Mesenchymal stem cell (in vitro differentiated cells and primary cell): ENCODE results near the gene NOL4L.

Source experiments
- DNase-seq: peaks from one replicate; pipeline ENCODE4 v3.0.0-alpha.2; 2013
- H2AFZ ChIP-seq: one replicate; pipeline ENCODE4 v1.6.1; 2013; ENCODE audit warnings: low read depth, mild to moderate bottlenecking, control low read depth, inconsistent platforms, low read length, moderate library complexity
- H2AK5ac ChIP-seq: 2 replicates; pipeline ENCODE4 v1.6.1; 2013; ENCODE audit warnings: low read length, moderate library complexity, mild to moderate bottlenecking, inconsistent platforms; ENCODE audit not compliant: severe bottlenecking
- H2BK120ac ChIP-seq: one replicate; pipeline ENCODE4 v1.6.1; 2013; ENCODE audit warnings: low read depth, mild to moderate bottlenecking, inconsistent platforms, low read length, moderate library complexity
- H2BK12ac ChIP-seq, 2 experiments: one replicate each; pipeline ENCODE4 v1.6.1; 2013; ENCODE audit warnings: inconsistent platforms in 2 of 2, low read length in 2 of 2, mild to moderate bottlenecking in 2 of 2, moderate library complexity in 2 of 2, control low read depth in 1 of 2
- H2BK15ac ChIP-seq: one replicate; pipeline ENCODE4 v1.6.1; 2013; ENCODE audit warnings: mild to moderate bottlenecking, low read depth, inconsistent platforms; ENCODE audit not compliant: poor library complexity, severe bottlenecking
- H2BK5ac ChIP-seq: 2 replicates; pipeline ENCODE4 v1.6.1; 2013; ENCODE audit warnings: low read depth, mild to moderate bottlenecking, low read length, control low read depth, inconsistent platforms; ENCODE audit not compliant: poor library complexity, severe bottlenecking
- H3K14ac ChIP-seq, 2 experiments: one replicate each; pipeline ENCODE4 v1.6.1; 2013; ENCODE audit warnings: inconsistent platforms in 2 of 2, low read length in 2 of 2, control low read depth in 1 of 2, mild to moderate bottlenecking in 1 of 2, moderate library complexity in 1 of 2
- H3K18ac ChIP-seq, 2 experiments: one replicate each; pipeline ENCODE4 v1.6.1; 2013; ENCODE audit warnings: inconsistent platforms in 2 of 2, low read length in 2 of 2, control low read depth in 1 of 2, low read depth in 1 of 2, mild to moderate bottlenecking in 1 of 2
- H3K23ac ChIP-seq, 2 experiments: one replicate each; pipeline ENCODE4 v1.6.1; 2013; ENCODE audit warnings: inconsistent platforms in 2 of 2, low read length in 2 of 2, mild to moderate bottlenecking in 2 of 2, moderate library complexity in 2 of 2, control low read depth in 1 of 2
- H3K27ac ChIP-seq: 2 replicates; pipeline ENCODE4 v1.5.1; 2013; ENCODE audit warnings: mild to moderate bottlenecking, moderate library complexity, low read length, control low read depth, inconsistent platforms; ENCODE audit not compliant: poor library complexity, severe bottlenecking
- H3K27me3 ChIP-seq, 2 experiments: 2 replicates each; pipeline versions ENCODE4 v1.6.1 to v1.7.0; 2013; ENCODE audit warnings: low read length in 2 of 2, mild to moderate bottlenecking in 2 of 2, moderate library complexity in 2 of 2, control low read depth in 1 of 2, inconsistent platforms in 1 of 2; ENCODE audit not compliant: control insufficient read depth in 1 of 2, insufficient read depth in 1 of 2
- H3K36me3 ChIP-seq, 2 experiments: 2 replicates each; pipeline versions ENCODE4 v1.6.1 to v1.7.0; 2013; ENCODE audit warnings: low read length in 2 of 2, control low read depth in 1 of 2, inconsistent platforms in 1 of 2, low read depth in 1 of 2, mild to moderate bottlenecking in 1 of 2; ENCODE audit not compliant: insufficient read depth in 2 of 2, control insufficient read depth in 1 of 2
- H3K4ac ChIP-seq, 2 experiments: one replicate each; pipeline ENCODE4 v1.6.1; 2013; ENCODE audit warnings: inconsistent platforms in 2 of 2, low read length in 2 of 2, mild to moderate bottlenecking in 2 of 2, moderate library complexity in 2 of 2, control low read depth in 1 of 2, low read depth in 1 of 2
- H3K4me1 ChIP-seq: 2 replicates; pipeline ENCODE4 v1.6.1; 2013; ENCODE audit warnings: low read depth, low read length, control low read depth; ENCODE audit not compliant: control insufficient read depth, insufficient read depth
- H3K4me2 ChIP-seq: 2 replicates; pipeline ENCODE4 v1.6.1; 2013; ENCODE audit warnings: low read length, mild to moderate bottlenecking, inconsistent platforms; ENCODE audit not compliant: poor library complexity, severe bottlenecking
- H3K4me3 ChIP-seq, 2 experiments: 2 replicates each; pipeline versions ENCODE4 v1.5.1 to v1.7.0; 2013; ENCODE audit warnings: low read length in 2 of 2, mild to moderate bottlenecking in 2 of 2, control low read depth in 1 of 2, low read depth in 1 of 2; ENCODE audit not compliant: insufficient read depth in 1 of 2
- H3K79me1 ChIP-seq: replicated peaks from 2 replicates; pipeline ENCODE4 v1.6.1; 2013; ENCODE audit warnings: mild to moderate bottlenecking, control low read depth, low read length, inconsistent platforms; ENCODE audit not compliant: poor library complexity, severe bottlenecking
- H3K9ac ChIP-seq: 2 replicates; pipeline ENCODE4 v1.7.0; 2013; ENCODE audit warnings: mild to moderate bottlenecking, low read length, moderate library complexity
- H3K9me3 ChIP-seq: 2 replicates; pipeline ENCODE4 v1.7.0; 2013; ENCODE audit warnings: mild to moderate bottlenecking, low read length; ENCODE audit not compliant: control insufficient read depth
- H4K8ac ChIP-seq: one replicate; pipeline ENCODE4 v1.6.1; 2013; ENCODE audit warnings: inconsistent platforms, mild to moderate bottlenecking, low read length, moderate library complexity
- H4K91ac ChIP-seq: one replicate; pipeline ENCODE4 v1.6.1; 2013; ENCODE audit warnings: mild to moderate bottlenecking, low read length, inconsistent platforms
- WGBS: methylation state at CpG from one replicate; pipeline ENCODE4 v1.1.7; 2013; ENCODE audit warnings: mixed read lengths; 5-methylcytosine and 5-hydroxymethylcytosine counted together

NOL4L gene

GRCh38 chr20:32444474-32445220 is 140.5 kb downstream of the NOL4L start:
- Histone ChIP-seq H2BK12ac (no peak overlapping the region), H3K27me3 (no peaks in the 10 kb centered on the region), H3K4me3 (no peak overlapping the region), H2BK15ac (no peak overlapping the region), H2BK5ac (no peak overlapping the region), H3K36me3 (peaks cover 66 to 85% of the 10 kb centered on the region in 2 experiments), H4K8ac (no peak overlapping the region), H3K4me2 (no peak overlapping the region), H3K23ac (no peak overlapping the region), H3K4ac (no peak overlapping the region), H2AK5ac (no peak overlapping the region), H4K91ac (no peak overlapping the region), H3K4me1 (peaks cover 17% of the 10 kb centered on the region), H3K9me3 (no peaks in the 10 kb centered on the region), H3K79me1 (peaks cover 35% of the 10 kb centered on the region), H3K9ac (no peak overlapping the region), H2AFZ (no peak overlapping the region), H3K14ac (no peak overlapping the region), H3K18ac (no peak overlapping the region), H2BK120ac (no peak overlapping the region), H3K27ac (peak overlapping the region; percentile 4)
- DNase-seq, result no peak
- 94% methylated on average over 6 of the region's 7 CpGs for WGBS

GRCh38 chr20:32443386-32443974 is 141.7 kb downstream of the NOL4L start:
- no peak overlapping the region for H3K14ac ChIP-seq
- no peak overlapping the region for H2BK120ac ChIP-seq
- H2BK15ac ChIP-seq, result no peak overlapping the region
- no peak overlapping the region for H4K91ac ChIP-seq
- 95% methylated on average over 3 of the region's 3 CpGs for WGBS
- H4K8ac ChIP-seq, result no peak overlapping the region
- no peaks in the 10 kb centered on the region for H3K27me3 ChIP-seq
- H2AFZ ChIP-seq, result no peak overlapping the region
- no peak overlapping the region for H3K23ac ChIP-seq
- peaks cover 17% of the 10 kb centered on the region for H3K4me1 ChIP-seq
- no peak overlapping the region for H3K4me3 ChIP-seq
- H3K36me3 ChIP-seq, result peaks cover 65 to 84% of the 10 kb centered on the region in 2 experiments
- no peak overlapping the region for H2AK5ac ChIP-seq
- H3K4me2 ChIP-seq, result no peak overlapping the region
- no peak overlapping the region for H3K9ac ChIP-seq
- no peak overlapping the region for H2BK12ac ChIP-seq
- no peak overlapping the region for H3K27ac ChIP-seq
- no peak for DNase-seq
- no peaks in the 10 kb centered on the region for H3K9me3 ChIP-seq
- H2BK5ac ChIP-seq, result no peak overlapping the region
- no peak overlapping the region for H3K18ac ChIP-seq
- no peak overlapping the region for H3K4ac ChIP-seq
- H3K79me1 ChIP-seq, result peaks cover 43% of the 10 kb centered on the region

GRCh38 chr20:32442630-32443373 is 142.3 kb downstream of the NOL4L start:
- Histone ChIP-seq H3K4me3 (no peak overlapping the region), H2BK120ac (no peak overlapping the region), H3K4me1 (peaks cover 17% of the 10 kb centered on the region), H2BK5ac (no peak overlapping the region), H4K91ac (no peak overlapping the region), H3K27ac (no peak overlapping the region), H3K18ac (no peak overlapping the region), H3K9me3 (no peaks in the 10 kb centered on the region), H2BK12ac (no peak overlapping the region), H3K14ac (no peak overlapping the region), H2AK5ac (no peak overlapping the region), H4K8ac (no peak overlapping the region), H3K4ac (no peak overlapping the region), H3K27me3 (no peaks in the 10 kb centered on the region), H3K23ac (no peak overlapping the region), H2BK15ac (no peak overlapping the region), H3K4me2 (no peak overlapping the region), H3K36me3 (peaks cover 63 to 84% of the 10 kb centered on the region in 2 experiments), H3K79me1 (peaks cover 48% of the 10 kb centered on the region), H2AFZ (no peak overlapping the region), H3K9ac (no peak overlapping the region)
- DNase-seq, result no peak
- 86% methylated on average over 7 of the region's 10 CpGs for WGBS

GRCh38 chr20:32441638-32442037 is 143.5 kb downstream of the NOL4L start:
- H2AFZ ChIP-seq, result no peak overlapping the region
- H3K27ac ChIP-seq, result no peak overlapping the region
- WGBS, result 85% methylated on average over 4 of the region's 4 CpGs
- peaks cover 13% of the 10 kb centered on the region for H3K4me1 ChIP-seq
- peaks cover 58% of the 10 kb centered on the region for H3K79me1 ChIP-seq
- no peak overlapping the region for H3K4me3 ChIP-seq
- H4K91ac ChIP-seq, result no peak overlapping the region
- H3K18ac ChIP-seq, result no peak overlapping the region
- H2BK120ac ChIP-seq, result no peak overlapping the region
- H3K9ac ChIP-seq, result no peak overlapping the region
- no peak overlapping the region for H3K4ac ChIP-seq
- no peaks in the 10 kb centered on the region for H3K27me3 ChIP-seq
- H3K36me3 ChIP-seq, result peaks cover 64 to 84% of the 10 kb centered on the region in 2 experiments
- no peak overlapping the region for H3K14ac ChIP-seq
- H2AK5ac ChIP-seq, result no peak overlapping the region
- DNase-seq, result no peak
- H4K8ac ChIP-seq, result no peak overlapping the region
- H3K23ac ChIP-seq, result no peak overlapping the region
- H2BK15ac ChIP-seq, result no peak overlapping the region
- no peak overlapping the region for H2BK12ac ChIP-seq
- no peaks in the 10 kb centered on the region for H3K9me3 ChIP-seq
- H3K4me2 ChIP-seq, result no peak overlapping the region
- H2BK5ac ChIP-seq, result no peak overlapping the region
